Globus pallidus (tissue), 1 donor: ENCODE data around the gene MEP1B.
"Not testable (repeated sequence)": the region's sequence is repeated elsewhere in the genome, so short reads cannot be mapped to it uniquely, and the experiment has no call there.

ENCODE experiments used
- DNase-seq: peaks from one replicate; pipeline ENCODE4 v3.0.0-alpha.2; 2015; ENCODE audit warnings: low spot score

The MEP1B gene

GRCh38 chr18:32189790-32190189 lies at the start of gene MEP1B:
Gene MEP1B (plus strand): TSS chr18:32190039. CDS start chr18:32190071, 32 bp downstream.
- DNase-seq: no peak

- no peak for DNase-seq
Measured at GRCh38 chr18:32148185-32148870, 41.5 kb upstream of the MEP1B start.

GRCh38 chr18:32152705-32153448 lies 37.0 kb upstream of the MEP1B start:
- no peak for DNase-seq

GRCh38 chr18:32156855-32157254 lies 33.0 kb upstream of the MEP1B start:
- no peak for DNase-seq

GRCh38 chr18:32157580-32157979 lies 32.3 kb upstream of the MEP1B start:
- DNase-seq: no peak

GRCh38 chr18:32158108-32158624 lies 31.7 kb upstream of the MEP1B start:
- peak; percentile 88 for DNase-seq

GRCh38 chr18:32158631-32159030 lies 31.2 kb upstream of the MEP1B start:
- not testable (repeated sequence) for DNase-seq

- DNase-seq: no peak
Measured at GRCh38 chr18:32160547-32160946, 29.3 kb upstream of the MEP1B start.

- DNase-seq: no peak
Measured at GRCh38 chr18:32167980-32168730, 21.7 kb upstream of the MEP1B start.

- DNase-seq: no peak
Measured at GRCh38 chr18:32173654-32174053, 16.2 kb upstream of the MEP1B start.

- DNase-seq: no peak
Measured at GRCh38 chr18:32174719-32175118, 15.1 kb upstream of the MEP1B start.

GRCh38 chr18:32175265-32175664 lies 14.6 kb upstream of the MEP1B start:
- peak; percentile 30 for DNase-seq

GRCh38 chr18:32176745-32177144 lies 13.1 kb upstream of the MEP1B start:
- not testable (repeated sequence) for DNase-seq

GRCh38 chr18:32177530-32177929 lies 12.3 kb upstream of the MEP1B start:
- DNase-seq: no peak

- no peak for DNase-seq
Measured at GRCh38 chr18:32183503-32183902, 6.3 kb upstream of the MEP1B start.

GRCh38 chr18:32190209-32190608 lies 370 bp downstream of the MEP1B start:
- DNase-seq: no peak

- DNase-seq: no peak
Measured at GRCh38 chr18:32195881-32196815, 6.3 kb downstream of the MEP1B start.

GRCh38 chr18:32200766-32201165 lies 10.9 kb downstream of the MEP1B start:
- DNase-seq: no peak

- DNase-seq: no peak
Measured at GRCh38 chr18:32201948-32202672, 12.3 kb downstream of the MEP1B start.

GRCh38 chr18:32208023-32208422 lies 18.2 kb downstream of the MEP1B start:
- no peak for DNase-seq

GRCh38 chr18:32208577-32208976 lies 18.7 kb downstream of the MEP1B start:
- DNase-seq: no peak
